NCI-H82 treated with DMSO at 0.1 percent for 48 hours (cell line): ENCODE measurements around the gene PROC.

Experiments used
- DNase-seq: peaks from one replicate; lab custom pipeline; 2025; ENCODE audit not compliant: unreplicated experiment; lab: John Stamatoyannopoulos, UW

The PROC gene

DNA sequence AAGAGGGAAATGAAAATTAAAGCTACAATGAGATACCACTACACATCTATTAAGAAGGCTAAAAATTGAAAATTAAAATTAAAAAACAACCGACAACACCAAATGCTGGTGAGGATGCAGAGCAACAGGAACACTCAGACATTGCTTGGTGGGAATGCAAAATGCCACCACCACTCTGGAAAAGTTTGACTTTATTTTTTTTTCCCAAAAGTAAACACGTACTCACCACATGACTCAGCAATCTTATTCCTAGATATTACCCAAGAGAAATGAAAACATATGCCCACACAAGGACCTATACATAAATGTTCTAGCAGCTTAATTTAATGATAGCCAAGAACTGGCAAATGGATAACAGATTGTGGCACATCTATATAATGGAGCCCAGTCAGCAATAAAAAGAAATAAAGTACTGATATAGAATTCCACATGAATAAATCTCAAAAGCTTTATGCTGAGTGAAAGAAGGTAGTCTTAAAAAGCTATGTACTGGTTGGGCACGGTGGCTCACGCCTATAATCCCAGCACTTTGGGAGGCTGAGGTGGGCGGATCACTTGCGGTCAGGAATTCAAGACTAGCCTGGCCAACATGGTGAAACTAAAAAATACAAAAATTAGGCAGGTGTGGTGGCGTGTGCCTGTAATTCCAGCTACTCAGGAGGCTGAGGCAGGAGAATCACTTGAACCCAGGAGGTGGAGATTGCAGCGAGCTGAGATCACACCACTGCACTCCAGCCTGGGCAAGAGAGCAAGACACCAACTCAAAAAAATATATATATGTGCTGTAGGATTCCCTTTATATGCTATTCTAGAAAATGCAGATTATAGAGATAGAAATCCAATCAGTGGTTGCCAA is 4.2 kb upstream of the PROC start:
- no peak for DNase-seq

DNA sequence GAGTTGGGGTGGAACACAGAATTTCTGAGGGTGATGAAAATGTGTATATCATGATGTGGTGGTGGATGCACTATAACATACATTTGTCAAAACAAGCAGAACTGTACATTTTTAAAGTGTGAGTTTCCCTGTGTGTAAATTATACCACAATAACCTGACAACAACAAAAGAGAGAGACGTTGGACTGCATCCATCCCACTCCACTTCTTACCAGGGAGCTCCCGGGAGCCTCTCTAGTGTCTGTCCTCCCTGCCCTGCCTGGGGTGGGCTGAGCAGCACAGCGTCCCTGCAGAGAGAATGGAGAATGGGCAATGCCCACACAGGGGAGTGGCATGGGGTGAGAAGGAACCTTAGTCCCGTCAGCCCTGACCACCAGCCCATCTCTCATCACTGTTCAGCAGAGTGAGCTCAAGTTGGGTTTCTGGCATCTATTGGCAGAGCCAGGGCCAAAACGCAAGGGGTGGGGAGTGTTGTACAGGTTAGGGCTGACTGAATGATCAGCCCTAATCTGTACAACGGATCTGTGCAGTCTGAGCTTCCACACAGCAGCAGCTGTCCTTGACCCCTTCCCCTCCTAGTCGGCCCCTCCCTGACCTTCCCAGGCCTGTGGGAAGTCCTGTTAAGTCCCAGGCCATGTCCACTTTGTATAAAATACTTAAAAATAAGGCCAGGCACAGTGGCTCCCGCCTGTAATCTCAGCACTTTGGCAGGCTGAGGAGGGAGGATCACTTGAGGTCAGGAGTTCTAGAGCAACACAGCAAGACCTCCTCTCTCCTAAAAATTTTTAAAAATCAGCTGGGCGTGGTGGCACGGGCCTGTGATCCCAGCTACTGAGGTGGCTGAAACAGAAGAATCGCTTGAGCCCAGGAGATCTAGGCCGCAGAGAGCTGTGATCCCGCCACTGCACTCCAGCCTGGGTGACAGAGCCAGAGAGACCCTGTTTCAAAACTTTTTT is 3.3 kb upstream of the PROC start:
- no peak for DNase-seq

DNA sequence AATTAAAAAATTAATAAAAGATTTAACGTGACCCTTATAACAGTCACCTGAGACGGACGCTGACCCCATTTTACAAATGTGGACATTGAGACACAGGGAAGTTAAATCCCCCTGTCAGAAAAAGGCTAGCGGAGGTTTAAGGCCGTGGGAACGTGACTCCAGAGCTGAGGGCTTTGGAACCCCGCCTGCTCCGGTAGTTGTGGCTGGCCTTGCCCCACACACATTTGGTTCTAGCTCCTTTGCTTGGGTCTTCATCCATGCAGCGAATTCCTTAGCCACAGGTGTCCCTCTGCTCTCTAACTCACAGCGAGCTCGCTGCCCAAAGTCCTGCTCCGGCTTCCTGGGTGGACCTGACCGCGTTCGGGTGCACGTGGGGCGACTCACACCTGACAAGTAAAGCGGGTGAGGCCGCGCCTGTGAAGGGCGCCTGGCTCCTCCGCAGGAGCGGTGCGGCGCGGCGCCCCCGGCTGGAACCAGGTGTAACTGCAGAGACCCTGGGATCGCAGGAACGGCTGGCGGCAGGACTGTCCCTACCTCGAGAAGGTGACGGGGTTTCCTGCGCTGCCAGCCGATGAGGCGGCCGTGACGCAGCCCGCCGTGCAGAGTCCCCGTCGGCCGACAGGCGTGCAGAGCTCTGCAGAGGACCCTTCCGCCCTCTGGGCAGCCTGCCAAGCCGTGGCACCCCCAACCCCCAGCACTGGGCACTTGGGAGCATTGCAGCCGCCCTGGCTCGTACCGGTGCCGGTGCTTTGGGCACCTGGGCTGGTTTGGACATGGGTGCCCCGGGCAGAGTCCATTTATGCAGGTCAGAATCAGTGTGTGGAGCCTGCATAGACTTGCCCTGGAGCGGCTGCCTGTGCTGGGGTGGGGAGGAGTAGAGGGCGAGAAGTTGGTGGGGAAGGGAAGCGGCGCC is 2.4 kb upstream of the PROC start:
- DNase-seq: no peak

DNA sequence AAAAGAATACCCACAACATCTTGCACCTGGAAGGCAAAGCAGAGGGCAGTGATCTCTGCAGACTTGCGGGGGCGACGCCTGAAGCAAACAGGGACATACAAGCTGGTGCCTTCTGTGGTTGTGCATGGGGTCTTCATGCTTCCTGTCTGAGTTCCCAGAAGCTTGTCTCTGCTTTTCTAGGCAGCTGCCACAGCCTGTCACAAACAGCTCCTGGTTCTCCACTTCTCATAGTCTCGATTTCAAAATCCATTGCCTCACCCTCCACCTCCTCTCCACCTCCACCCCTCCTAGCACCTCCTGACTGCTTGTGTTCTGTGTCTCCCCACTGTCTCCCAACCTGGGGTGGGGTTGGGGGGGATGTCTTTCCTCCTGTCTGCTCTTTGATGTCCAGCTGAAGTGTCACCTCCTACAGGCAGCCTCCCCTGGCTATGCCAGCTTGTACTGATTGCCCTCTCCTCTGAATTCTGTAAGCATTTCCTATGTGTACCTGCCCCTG is 1.7 kb upstream of the PROC start:
- DNase-seq: no peak

DNA sequence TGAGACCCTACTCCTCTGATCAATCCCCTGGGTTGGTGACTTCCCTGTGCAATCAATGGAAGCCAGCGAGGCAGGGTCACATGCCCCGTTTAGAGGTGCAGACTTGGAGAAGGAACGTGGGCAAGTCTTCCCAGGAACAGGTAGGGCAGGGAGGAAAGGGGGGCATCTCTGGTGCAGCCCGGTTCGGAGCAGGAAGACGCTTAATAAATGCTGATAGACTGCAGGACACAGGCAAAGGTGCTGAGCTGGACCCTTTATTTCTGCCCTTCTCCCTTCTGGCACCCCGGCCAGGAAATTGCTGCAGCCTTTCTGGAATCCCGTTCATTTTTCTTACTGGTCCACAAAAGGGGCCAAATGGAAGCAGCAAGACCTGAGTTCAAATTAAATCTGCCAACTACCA is 821 bp upstream of the PROC start:
- DNase-seq: no peak

DNA sequence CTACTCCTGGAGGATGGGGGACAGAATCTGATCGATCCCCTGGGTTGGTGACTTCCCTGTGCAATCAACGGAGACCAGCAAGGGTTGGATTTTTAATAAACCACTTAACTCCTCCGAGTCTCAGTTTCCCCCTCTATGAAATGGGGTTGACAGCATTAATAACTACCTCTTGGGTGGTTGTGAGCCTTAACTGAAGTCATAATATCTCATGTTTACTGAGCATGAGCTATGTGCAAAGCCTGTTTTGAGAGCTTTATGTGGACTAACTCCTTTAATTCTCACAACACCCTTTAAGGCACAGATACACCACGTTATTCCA is 844 bp downstream of the PROC start:
- DNase-seq: no peak

DNA sequence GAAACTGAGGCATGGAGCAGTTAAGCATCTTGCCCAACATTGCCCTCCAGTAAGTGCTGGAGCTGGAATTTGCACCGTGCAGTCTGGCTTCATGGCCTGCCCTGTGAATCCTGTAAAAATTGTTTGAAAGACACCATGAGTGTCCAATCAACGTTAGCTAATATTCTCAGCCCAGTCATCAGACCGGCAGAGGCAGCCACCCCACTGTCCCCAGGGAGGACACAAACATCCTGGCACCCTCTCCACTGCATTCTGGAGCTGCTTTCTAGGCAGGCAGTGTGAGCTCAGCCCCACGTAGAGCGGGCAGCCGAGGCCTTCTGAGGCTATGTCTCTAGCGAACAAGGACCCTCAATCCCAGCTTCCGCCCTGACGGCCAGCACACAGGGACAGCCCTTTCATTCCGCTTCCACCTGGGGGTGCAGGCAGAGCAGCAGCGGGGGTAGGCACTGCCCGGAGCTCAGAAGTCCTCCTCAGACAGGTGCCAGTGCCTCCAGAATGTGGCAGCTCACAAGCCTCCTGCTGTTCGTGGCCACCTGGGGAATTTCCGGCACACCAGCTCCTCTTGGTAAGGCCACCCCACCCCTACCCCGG is 1.3 kb downstream of the PROC start:
- DNase-seq: no peak

DNA sequence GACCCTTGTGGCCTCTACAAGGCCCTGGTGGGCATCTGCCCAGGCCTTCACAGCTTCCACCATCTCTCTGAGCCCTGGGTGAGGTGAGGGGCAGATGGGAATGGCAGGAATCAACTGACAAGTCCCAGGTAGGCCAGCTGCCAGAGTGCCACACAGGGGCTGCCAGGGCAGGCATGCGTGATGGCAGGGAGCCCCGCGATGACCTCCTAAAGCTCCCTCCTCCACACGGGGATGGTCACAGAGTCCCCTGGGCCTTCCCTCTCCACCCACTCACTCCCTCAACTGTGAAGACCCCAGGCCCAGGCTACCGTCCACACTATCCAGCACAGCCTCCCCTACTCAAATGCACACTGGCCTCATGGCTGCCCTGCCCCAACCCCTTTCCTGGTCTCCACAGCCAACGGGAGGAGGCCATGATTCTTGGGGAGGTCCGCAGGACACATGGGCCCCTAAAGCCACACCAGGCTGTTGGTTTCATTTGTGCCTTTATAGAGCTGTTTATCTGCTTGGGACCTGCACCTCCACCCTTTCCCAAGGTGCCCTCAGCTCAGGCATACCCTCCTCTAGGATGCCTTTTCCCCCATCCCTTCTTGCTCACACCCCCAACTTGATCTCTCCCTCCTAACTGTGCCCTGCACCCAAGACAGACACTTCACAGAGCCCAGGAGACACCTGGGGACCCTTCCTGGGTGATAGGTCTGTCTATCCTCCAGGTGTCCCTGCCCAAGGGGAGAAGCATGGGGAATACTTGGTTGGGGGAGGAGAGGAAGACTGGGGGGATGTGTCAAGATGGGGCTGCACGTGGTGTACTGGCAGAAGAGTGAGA is 2.0 kb downstream of the PROC start:
- DNase-seq: no peak

DNA sequence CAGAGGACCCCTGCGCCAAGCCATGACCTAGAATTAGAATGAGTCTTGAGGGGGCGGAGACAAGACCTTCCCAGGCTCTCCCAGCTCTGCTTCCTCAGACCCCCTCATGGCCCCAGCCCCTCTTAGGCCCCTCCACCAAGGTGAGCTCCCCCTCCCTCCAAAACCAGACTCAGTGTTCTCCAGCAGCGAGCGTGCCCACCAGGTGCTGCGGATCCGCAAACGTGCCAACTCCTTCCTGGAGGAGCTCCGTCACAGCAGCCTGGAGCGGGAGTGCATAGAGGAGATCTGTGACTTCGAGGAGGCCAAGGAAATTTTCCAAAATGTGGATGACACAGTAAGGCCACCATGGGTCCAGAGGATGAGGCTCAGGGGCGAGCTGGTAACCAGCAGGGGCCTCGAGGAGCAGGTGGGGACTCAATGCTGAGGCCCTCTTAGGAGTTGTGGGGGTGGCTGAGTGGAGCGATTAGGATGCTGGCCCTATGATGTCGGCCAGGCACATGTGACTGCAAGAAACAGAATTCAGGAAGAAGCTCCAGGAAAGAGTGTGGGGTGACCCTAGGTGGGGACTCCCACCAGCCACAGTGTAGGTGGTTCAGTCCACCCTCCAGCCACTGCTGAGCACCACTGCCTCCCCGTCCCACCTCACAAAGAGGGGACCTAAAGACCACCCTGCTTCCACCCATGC is 3.0 kb downstream of the PROC start:
- DNase-seq: no peak

DNA sequence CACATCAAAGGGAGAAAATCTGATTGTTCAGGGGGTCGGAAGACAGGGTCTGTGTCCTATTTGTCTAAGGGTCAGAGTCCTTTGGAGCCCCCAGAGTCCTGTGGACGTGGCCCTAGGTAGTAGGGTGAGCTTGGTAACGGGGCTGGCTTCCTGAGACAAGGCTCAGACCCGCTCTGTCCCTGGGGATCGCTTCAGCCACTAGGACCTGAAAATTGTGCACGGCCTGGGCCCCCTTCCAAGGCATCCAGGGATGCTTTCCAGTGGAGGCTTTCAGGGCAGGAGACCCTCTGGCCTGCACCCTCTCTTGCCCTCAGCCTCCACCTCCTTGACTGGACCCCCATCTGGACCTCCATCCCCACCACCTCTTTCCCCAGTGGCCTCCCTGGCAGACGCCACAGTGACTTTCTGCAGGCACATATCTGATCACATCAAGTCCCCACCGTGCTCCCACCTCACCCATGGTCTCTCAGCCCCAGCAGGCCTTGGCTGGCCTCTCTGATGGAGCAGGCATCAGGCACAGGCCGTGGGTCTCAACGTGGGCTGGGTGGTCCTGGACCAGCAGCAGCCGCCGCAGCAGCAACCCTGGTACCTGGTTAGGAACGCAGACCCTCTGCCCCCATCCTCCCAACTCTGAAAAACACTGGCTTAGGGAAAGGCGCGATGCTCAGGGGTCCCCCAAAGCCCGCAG is 3.8 kb downstream of the PROC start:
- no peak for DNase-seq

DNA sequence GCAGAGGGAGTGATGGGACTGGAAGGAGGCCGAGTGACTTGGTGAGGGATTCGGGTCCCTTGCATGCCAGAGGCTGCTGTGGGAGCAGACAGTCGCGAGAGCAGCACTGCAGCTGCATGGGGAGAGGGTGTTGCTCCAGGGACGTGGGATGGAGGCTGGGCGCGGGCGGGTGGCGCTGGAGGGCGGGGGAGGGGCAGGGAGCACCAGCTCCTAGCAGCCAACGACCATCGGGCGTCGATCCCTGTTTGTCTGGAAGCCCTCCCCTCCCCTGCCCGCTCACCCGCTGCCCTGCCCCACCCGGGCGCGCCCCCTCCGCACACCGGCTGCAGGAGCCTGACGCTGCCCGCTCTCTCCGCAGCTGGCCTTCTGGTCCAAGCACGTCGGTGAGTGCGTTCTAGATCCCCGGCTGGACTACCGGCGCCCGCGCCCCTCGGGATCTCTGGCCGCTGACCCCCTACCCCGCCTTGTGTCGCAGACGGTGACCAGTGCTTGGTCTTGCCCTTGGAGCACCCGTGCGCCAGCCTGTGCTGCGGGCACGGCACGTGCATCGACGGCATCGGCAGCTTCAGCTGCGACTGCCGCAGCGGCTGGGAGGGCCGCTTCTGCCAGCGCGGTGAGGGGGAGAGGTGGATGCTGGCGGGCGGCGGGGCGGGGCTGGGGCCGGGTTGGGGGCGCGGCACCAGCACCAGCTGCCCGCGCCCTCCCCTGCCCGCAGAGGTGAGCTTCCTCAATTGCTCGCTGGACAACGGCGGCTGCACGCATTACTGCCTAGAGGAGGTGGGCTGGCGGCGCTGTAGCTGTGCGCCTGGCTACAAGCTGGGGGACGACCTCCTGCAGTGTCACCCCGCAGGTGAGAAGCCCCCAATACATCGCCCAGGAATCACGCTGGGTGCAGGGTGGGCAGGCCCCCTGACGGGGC is 4.6 kb downstream of the PROC start:
- DNase-seq: peak; percentile 33

DNA sequence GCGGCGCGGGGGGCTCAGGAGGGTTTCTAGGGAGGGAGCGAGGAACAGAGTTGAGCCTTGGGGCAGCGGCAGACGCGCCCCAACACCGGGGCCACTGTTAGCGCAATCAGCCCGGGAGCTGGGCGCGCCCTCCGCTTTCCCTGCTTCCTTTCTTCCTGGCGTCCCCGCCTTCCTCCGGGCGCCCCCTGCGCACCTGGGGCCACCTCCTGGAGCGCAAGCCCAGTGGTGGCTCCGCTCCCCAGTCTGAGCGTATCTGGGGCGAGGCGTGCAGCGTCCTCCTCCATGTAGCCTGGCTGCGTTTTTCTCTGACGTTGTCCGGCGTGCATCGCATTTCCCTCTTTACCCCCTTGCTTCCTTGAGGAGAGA is 5.2 kb downstream of the PROC start:
- DNase-seq: no peak

DNA sequence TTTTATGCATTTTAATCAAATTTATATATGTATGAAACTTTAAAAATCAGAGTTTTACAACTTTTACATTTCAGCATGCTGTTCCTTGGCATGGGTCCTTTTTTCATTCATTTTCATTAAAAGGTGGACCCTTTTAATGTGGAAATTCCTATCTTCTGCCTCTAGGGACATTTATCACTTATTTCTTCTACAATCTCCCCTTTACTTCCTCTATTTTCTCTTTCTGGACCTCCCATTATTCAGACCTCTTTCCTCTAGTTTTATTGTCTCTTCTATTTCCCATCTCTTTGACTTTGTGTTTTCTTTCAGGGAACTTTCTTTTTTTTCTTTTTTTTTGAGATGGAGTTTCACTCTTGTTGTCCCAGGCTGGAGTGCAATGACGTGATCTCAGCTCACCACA is 5.7 kb downstream of the PROC start:
- DNase-seq: no peak

DNA sequence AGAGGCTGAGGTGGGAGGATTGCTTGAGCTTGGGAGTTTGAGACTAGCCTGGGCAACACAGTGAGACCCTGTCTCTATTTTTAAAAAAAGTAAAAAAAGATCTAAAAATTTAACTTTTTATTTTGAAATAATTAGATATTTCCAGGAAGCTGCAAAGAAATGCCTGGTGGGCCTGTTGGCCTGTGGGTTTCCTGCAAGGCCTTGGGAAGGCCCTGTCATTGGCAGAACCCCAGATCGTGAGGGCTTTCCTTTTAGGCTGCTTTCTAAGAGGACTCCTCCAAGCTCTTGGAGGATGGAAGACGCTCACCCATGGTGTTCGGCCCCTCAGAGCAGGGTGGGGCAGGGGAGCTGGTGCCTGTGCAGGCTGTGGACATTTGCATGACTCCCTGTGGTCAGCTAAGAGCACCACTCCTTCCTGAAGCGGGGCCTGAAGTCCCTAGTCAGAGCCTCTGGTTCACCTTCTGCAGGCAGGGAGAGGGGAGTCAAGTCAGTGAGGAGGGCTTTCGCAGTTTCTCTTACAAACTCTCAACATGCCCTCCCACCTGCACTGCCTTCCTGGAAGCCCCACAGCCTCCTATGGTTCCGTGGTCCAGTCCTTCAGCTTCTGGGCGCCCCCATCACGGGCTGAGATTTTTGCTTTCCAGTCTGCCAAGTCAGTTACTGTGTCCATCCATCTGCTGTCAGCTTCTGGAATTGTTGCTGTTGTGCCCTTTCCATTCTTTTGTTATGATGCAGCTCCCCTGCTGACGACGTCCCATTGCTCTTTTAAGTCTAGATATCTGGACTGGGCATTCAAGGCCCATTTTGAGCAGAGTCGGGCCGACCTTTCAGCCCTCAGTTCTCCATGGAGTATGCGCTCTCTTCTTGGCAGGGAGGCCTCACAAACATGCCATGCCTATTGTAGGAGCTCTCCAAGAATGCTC is 6.6 kb downstream of the PROC start:
- DNase-seq: no peak

DNA sequence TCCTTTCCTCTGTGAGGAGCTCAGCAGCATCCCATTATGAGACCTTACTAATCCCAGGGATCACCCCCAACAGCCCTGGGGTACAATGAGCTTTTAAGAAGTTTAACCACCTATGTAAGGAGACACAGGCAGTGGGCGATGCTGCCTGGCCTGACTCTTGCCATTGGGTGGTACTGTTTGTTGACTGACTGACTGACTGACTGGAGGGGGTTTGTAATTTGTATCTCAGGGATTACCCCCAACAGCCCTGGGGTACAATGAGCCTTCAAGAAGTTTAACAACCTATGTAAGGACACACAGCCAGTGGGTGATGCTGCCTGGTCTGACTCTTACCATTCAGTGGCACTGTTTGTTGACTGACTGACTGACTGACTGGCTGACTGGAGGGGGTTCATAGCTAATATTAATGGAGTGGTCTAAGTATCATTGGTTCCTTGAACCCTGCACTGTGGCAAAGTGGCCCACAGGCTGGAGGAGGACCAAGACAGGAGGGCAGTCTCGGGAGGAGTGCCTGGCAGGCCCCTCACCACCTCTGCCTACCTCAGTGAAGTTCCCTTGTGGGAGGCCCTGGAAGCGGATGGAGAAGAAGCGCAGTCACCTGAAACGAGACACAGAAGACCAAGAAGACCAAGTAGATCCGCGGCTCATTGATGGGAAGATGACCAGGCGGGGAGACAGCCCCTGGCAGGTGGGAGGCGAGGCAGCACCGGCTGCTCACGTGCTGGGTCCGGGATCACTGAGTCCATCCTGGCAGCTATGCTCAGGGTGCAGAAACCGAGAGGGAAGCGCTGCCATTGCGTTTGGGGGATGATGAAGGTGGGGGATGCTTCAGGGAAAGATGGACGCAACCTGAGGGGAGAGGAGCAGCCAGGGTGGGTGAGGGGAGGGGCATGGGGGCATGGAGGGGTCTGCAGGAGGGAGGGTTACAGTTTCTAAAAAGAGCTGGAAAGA is 7.6 kb downstream of the PROC start:
- no peak for DNase-seq
